Ishikawa (cell line): ENCODE results near the gene COL13A1.

Source experiments
- CEBPB ChIP-seq: IDR thresholded peaks from 2 replicates; pipeline ENCODE4 v1.6.1; 2012
- CREB1 ChIP-seq: IDR thresholded peaks from 2 replicates; pipeline ENCODE4 v1.6.1; 2012; ENCODE audit warnings: low read depth
- RAD21 ChIP-seq: IDR thresholded peaks from 2 replicates; pipeline ENCODE4 v1.6.1; 2012; ENCODE audit warnings: low read depth
- YY1 ChIP-seq: IDR thresholded peaks from 2 replicates; pipeline ENCODE4 v1.6.1; 2012; ENCODE audit warnings: low read depth
- ZBTB7A ChIP-seq: IDR thresholded peaks from 2 replicates; pipeline ENCODE4 v1.6.1; 2012; ENCODE audit warnings: low read depth
- TF ChIP-seq, protein P1 (sequence below): IDR thresholded peaks from 2 replicates; pipeline ENCODE4 v1.6.1; 2012
- TF ChIP-seq, protein P2 (sequence below): IDR thresholded peaks from 2 replicates; pipeline ENCODE4 v1.6.1; 2012

DNA sequence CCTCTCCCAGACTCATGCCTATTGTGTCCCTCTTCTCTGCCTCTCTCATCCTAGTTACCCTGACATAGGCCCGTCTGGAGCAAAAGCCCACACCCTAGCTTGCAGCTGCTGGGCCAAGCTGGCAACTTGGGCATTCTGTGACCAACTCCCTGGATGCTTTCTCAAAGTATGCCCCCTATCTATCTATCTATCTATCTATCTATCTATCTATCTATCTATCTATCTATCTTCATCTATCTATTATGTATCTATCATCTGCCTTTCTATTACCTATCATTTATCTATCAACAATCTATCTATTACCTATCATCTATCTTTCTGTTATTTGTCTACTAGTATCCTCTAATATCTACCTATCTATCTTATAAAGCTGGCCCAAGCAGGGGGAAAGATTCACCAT lies 45.4 kb upstream of the COL13A1 start:
- TF ChIP-seq CEBPB: no peak
- TF ChIP-seq RAD21: no peak
- TF ChIP-seq, protein P1, sequence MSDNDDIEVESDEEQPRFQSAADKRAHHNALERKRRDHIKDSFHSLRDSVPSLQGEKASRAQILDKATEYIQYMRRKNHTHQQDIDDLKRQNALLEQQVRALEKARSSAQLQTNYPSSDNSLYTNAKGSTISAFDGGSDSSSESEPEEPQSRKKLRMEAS: no peak
- TF ChIP-seq ZBTB7A: no peak
- no peak for TF ChIP-seq CREB1
- TF ChIP-seq, protein P2, sequence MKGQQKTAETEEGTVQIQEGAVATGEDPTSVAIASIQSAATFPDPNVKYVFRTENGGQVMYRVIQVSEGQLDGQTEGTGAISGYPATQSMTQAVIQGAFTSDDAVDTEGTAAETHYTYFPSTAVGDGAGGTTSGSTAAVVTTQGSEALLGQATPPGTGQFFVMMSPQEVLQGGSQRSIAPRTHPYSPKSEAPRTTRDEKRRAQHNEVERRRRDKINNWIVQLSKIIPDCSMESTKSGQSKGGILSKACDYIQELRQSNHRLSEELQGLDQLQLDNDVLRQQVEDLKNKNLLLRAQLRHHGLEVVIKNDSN: no peak
- TF ChIP-seq YY1: no peak
